ENCODE measurements around the gene PCDHA8. TPM values are rescaled to one million over a fixed set of nuclear protein-coding genes. Genes with fewer than 3 reads are reported as not detected.

The PCDHA8 gene
- total and polyA plus RNA-seq, 2 of the 8 experiments (the other 6 are each of a cell fraction or from before 2014, with no cell fraction given), result 0.14 to 0.52 TPM

- TF ChIP-seq CHD7 (IDR thresholded peaks at IDR 0.05; ENCODE audit: insufficient replicate concordance, low read length) (no peak), KDM1A (IDR thresholded peaks at IDR 0.05; ENCODE audit: borderline replicate concordance, low read length) (no peak), SUZ12 (IDR thresholded peaks at IDR 0.05; ENCODE audit: low read length) (no peak), SRF (IDR thresholded peaks at IDR 0.05; ENCODE audit: low read depth, low read length) (no peak), SIRT6 (IDR thresholded peaks at IDR 0.05; ENCODE audit: low read length) (no peak), SIX5 (IDR thresholded peaks at IDR 0.05; ENCODE audit: low read depth, low read length) (no peak), KDM4A (IDR thresholded peaks at IDR 0.05; ENCODE audit: low read depth, low read length, severe bottlenecking) (peak; percentile 45), NRF1 (IDR thresholded peaks at IDR 0.05; ENCODE audit: low read depth, low read length) (no peak), RAD21 (IDR thresholded peaks at IDR 0.05 in 1 of 2, conservative IDR thresholded peaks at IDR 0.05 in 1 of 2; ENCODE audit: low read depth in 2 of 2, low read length in 2 of 2) (peak; percentile 64 to 72), BCL11A (IDR thresholded peaks at IDR 0.05; ENCODE audit: low read depth in 2 of 2, low read length in 2 of 2) (no peak)
These were observed 28.0 kb downstream of the PCDHA8 start, which contains the start of gene PCDHA11 (continued) for GRCh38 chr5:140868721-140869554.
